ENCODE results near the gene MED15.

Gene MED15

GRCh38 chr22:20549232-20549841 is 41.9 kb downstream of the MED15 start:
- no peak for TF ChIP-seq CTCF (IDR thresholded peaks at IDR 0.05)

DNA sequence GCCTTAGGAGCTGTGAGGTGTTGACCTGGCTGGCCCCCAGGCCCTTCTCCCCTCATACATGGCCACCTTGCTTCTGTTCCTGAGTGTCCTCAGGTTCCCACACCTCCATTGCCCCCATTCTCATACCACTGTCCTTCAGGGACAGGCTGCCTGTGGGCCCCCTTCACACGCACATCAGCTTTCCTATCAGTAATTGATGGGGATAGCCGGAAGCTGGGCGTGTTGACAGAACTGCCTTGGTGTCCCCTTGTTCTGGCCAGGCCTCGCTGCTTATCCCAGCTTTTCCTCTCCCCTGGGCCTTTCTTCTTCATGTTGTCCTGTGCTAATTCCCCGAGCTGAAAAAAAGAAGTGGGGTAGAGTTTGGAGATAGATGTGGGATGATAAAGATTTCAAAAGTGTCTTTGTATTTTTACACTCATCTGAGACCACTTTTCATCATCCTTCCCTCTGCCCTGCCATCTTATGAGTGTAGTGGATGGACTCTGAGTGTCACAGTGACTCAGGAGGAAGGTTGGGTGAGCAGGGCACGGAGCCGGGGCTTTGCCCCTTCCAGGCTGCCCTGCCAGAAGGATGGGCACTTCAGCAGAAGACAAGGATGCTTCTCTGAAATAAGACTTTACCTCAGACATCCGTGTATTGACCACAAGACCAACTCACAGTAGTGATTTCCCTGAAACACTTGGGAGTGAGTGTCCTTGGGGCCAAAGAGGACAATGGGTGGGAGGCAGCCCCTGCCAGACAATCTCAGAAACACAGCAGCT is 42.8 kb downstream of the MED15 start:
- no peak for TF ChIP-seq CTCF (IDR thresholded peaks at IDR 0.05)

DNA sequence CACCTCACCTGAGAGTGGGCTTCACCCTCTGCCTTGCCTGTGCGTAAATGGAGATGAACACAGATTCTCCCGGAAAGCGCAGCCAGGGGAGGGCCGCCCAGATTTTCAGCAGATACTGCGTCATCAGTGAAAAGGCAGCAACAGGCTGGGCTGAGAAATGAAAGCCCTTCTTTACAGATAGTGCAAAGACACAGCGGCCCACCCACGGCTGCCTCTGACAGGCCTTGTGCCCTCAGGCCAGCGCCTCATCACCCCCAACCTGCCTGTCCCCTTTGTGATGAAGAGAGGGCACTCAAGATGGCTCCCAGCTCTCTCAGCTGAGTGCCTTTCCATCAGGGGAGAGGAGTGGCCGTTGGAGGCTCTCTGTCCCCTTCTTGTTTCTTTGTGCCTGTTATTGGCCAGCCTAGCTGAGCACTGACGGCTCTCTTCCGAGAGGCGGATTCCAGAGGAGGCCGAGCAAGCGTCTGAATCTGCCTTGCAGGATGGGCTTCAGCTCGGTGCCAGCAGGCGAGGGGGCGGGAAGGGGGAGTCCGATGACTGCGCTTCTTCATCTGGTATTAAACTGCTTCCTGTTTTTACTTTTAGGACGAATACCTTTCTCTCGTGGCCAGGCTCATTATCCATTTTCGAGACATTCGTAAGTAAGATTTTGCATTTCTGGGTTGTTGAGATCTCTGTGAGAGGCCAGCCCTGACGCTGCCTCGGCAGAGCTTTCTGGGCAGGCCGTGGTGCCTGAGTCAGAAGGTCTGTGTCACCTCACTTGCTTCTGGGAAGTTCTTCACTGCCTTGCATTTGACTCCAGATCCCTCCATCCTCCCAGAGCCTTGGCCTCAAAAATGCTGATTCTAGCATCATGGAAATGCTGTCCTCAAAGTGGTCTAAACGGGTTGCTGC is 43.7 kb downstream of the MED15 start:
- TF ChIP-seq CTCF (IDR thresholded peaks at IDR 0.05), result no peak

DNA sequence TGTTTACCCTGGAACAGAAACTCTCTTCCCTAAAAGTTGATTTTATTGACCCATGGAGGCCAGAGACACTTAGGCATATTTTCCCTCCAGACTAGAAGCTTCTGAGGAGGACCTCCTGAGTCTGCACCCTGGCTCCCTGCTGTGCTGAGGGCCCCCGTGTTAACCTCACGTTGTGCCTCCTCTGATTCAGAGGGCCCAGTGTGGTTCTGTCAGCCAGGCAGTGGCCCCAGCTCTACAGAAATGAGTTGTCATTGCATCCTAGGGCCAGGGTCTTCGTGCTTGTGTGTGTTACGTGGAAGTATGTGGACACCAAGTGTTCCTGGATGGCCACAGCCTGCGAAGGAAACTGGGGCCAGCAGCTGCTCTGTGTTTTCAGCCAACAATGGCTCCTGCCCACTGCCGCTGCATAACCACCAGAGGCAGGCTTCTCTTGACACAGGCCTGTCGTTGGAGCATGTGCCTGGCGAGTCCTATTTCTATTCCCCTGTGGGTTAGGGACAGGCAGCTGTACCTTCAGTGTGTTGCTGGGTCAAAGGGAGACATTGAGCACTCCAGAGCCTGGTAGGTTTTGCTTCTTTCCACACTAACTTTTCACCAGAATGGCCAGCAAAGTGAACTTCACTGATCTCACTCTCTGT is 44.5 kb downstream of the MED15 start:
- no peak; the same call in 1 of the 2 replicates for TF ChIP-seq CTCF (IDR thresholded peaks at IDR 0.05)

- no peak for TF ChIP-seq CTCF (IDR thresholded peaks at IDR 0.05)
Measured at GRCh38 chr22:20552443-20553401, 45.3 kb downstream of the MED15 start.

GRCh38 chr22:20553947-20554741 is 46.7 kb downstream of the MED15 start:
- TF ChIP-seq CTCF (IDR thresholded peaks at IDR 0.05), result no peak
